Stomach (tissue), 4 donors: ENCODE results near the gene CPS1.

Experiments
- CTCF ChIP-seq, 7 experiments: fragments of 450-650 bp in 4 of 7; fragments of 200-600 bp in 3 of 7; sonication (generic) in 3 of 7; IDR thresholded peaks; one replicate each; pipeline ENCODE4 v1.5.1; 2016 to 2019; ENCODE audit warnings: antibody characterized with exemption in 7 of 7, control low read depth in 2 of 7, mild to moderate bottlenecking in 1 of 7
- POLR2A ChIP-seq, 4 donors: fragments of 450-650 bp; IDR thresholded peaks; one replicate each; pipeline ENCODE4 v1.6.1; 2016; ENCODE audit warnings: antibody characterized with exemption in 4 of 4, control low read depth in 2 of 4, mild to moderate bottlenecking in 1 of 4, moderate library complexity in 1 of 4

GRCh38 chr2:210657874-210658273 lies 101.5 kb downstream of the CPS1 start:
- TF ChIP-seq CTCF (IDR thresholded peaks at IDR 0.05) (no peak), POLR2A (IDR thresholded peaks at IDR 0.05) (no peak)
